Esophagus (tissue), 2 donors: Measurements from ENCODE around the gene WDR53. TPM values are rescaled to one million over a fixed set of nuclear protein-coding genes. Genes with fewer than 3 reads are reported as not detected.
A peak's percentile ranks its signal among the peaks of the same experiment; 100 is the strongest.
"Not testable (repeated sequence)": the region's sequence is repeated elsewhere in the genome, so short reads cannot be mapped to it uniquely, and the experiment has no call there.

ENCODE experiments used
- H3K27ac ChIP-seq, 2 donors: one replicate each; pipeline ENCODE4 v1.5.1; 2013; ENCODE audit warnings: low read depth in 2 of 2, mild to moderate bottlenecking in 2 of 2, inconsistent platforms in 1 of 2, low read length in 1 of 2, moderate library complexity in 1 of 2
- H3K27me3 ChIP-seq, 2 donors: one replicate each; pipeline ENCODE4 v1.6.1; 2013; ENCODE audit warnings: low read length in 2 of 2, control low read depth in 1 of 2, mild to moderate bottlenecking in 1 of 2; ENCODE audit not compliant: insufficient read depth in 2 of 2, control insufficient read depth in 1 of 2
- H3K36me3 ChIP-seq, 2 donors: one replicate each; pipeline ENCODE4 v1.6.1; 2013; ENCODE audit warnings: low read length in 1 of 2; ENCODE audit not compliant: control insufficient read depth in 2 of 2, insufficient read depth in 2 of 2
- H3K4me1 ChIP-seq, 2 donors: one replicate each; pipeline ENCODE4 v1.6.1; 2013; ENCODE audit warnings: low read length in 1 of 2; ENCODE audit not compliant: control insufficient read depth in 2 of 2, insufficient read depth in 2 of 2
- H3K4me3 ChIP-seq, 2 donors: one replicate each; pipeline ENCODE4 v1.5.1; 2013; ENCODE audit warnings: low read length in 2 of 2, mild to moderate bottlenecking in 2 of 2, low read depth in 1 of 2, moderate library complexity in 1 of 2
- H3K9me3 ChIP-seq, 2 donors: one replicate each; pipeline ENCODE4 v1.6.1; 2013; ENCODE audit warnings: mild to moderate bottlenecking in 2 of 2, low read depth in 1 of 2, low read length in 1 of 2, moderate library complexity in 1 of 2; ENCODE audit not compliant: control insufficient read depth in 2 of 2, insufficient read depth in 1 of 2
- WGBS, 2 donors: extraction: QIAGEN DNeasy Blood & Tissue Kit; methylation state at CpG; one replicate each; pipeline ENCODE4 v1.1.7; 2013; 5-methylcytosine and 5-hydroxymethylcytosine counted together
- polyA plus RNA-seq, 2 donors: library from polyadenylated mRNA; stranded (reverse); fragments of 200-250 nt; gene quantifications; one replicate each; pipeline ENCODE4 v1.2.3, GENCODE V29; 2013
- donor health status: healthy with polysubstance abuse.
- donor health status: Bipolar disorder and iron deficiency.

The WDR53 gene
- polyA plus RNA-seq, 2 donors = 8.6 to 14.6 TPM

DNA sequence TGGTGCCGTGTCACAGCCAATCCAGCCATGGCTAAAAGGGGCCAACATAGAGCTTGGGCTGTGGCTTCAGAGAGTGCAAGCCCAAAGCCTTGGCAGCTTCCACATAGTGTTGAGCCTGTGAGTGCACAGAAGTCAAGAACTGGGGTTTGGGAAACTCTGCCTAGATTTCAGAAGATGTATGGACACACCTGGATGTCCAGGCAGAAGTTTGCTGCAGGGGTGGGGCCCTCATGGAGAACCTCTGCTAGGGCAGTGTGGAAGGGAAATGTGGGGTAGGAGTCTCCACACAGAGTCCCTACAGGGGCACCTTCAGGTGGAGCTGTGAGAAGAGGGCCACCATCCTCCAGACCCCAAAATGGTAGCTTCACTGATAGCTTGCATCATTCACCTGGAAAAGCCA is 19.0 kb downstream of the WDR53 start:
- not testable (repeated sequence) for H3K9me3 ChIP-seq, H3K4me1 ChIP-seq, H3K27ac ChIP-seq, H3K4me3 ChIP-seq, H3K27me3 ChIP-seq, H3K36me3 ChIP-seq
- 100% methylated on average over 1 of the region's 1 CpG for WGBS, 2 donors

DNA sequence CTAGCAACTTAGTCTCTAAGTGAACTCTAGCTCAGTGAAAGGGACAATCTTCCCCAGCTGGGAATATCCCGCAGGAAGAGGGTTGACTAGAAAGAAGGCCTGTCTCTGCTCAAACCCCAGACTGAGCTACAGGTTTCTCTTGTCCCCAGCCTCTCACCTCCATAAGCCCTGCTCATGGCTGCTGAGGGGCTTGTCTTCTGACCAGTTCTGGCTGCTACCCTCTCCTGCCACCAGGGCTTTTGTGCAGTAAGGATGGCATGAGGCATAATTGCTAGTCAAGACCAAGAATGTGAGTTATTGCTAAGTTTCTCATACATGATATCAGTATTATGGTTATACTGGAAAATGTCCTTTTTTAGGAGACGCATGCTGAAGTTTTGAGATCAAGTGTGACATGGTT is 21.3 kb downstream of the WDR53 start:
- WGBS, 2 donors = 88 to 94% methylated on average over 2 of the region's 2 CpGs
- Histone ChIP-seq H3K36me3 (no peaks in the 10 kb centered on the region), H3K27ac (no peak overlapping the region), H3K4me3 (no peak overlapping the region), H3K9me3 (peaks cover 0 to 2% of the 10 kb centered on the region in 2 donors), H3K27me3 (no peaks in the 10 kb centered on the region), H3K4me1 (no peaks in the 10 kb centered on the region)

DNA sequence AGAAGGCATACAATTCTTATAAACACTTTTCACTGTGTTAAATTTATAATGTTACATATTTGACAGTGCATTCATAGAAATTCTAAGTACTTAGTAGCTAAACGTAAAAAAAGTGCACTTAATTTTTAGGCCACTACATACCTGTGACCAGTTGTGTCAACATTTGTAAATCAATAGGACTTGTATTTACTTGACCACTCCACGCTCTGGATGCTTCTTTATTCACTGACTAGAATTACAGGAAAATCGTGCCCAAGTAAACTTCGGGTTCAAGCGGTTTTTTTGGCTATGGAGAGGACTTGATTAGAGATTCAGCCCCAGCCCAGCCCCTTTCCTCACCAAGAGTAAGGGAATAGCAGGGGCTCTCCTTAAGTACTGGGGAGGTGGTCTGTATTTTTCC is 21.8 kb downstream of the WDR53 start:
- Histone ChIP-seq H3K9me3 (peaks cover 0 to 2% of the 10 kb centered on the region in 2 donors), H3K27ac (no peak overlapping the region), H3K27me3 (no peaks in the 10 kb centered on the region), H3K4me3 (no peak overlapping the region), H3K36me3 (no peaks in the 10 kb centered on the region), H3K4me1 (no peaks in the 10 kb centered on the region)
- 48 to 58% methylated on average over 5 of the region's 5 CpGs for WGBS, 2 donors

DNA sequence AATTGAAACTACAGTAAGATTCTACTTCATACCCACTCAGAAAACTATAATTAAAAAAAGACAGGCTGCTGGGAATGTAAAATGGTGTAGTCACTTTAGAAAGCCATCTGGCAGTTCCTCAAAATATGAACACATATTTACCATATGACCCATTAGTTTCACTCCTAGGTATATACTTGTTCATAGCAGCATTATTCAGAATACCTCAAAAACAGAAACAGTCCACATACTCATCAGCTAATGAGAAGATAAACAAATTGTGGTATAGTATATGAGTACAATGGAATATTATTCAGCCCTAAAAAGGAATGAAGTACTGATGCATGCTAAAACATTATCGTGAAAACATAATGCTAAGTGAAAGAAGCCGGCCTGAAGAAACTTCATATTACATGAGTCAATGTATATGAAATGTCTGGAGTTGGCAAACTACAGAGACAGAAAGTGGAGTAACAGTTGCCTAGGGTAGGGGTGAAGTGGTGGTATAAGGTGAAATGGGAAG is 23.8 kb downstream of the WDR53 start:
- Histone ChIP-seq H3K4me3 (no peak overlapping the region), H3K27me3 (no peaks in the 10 kb centered on the region), H3K4me1 (no peaks in the 10 kb centered on the region), H3K9me3 (peaks cover 0 to 2% of the 10 kb centered on the region in 2 donors), H3K36me3 (no peaks in the 10 kb centered on the region), H3K27ac (no peak overlapping the region)
- WGBS, 2 donors = 94 to 97% methylated on average over 2 of the region's 2 CpGs

DNA sequence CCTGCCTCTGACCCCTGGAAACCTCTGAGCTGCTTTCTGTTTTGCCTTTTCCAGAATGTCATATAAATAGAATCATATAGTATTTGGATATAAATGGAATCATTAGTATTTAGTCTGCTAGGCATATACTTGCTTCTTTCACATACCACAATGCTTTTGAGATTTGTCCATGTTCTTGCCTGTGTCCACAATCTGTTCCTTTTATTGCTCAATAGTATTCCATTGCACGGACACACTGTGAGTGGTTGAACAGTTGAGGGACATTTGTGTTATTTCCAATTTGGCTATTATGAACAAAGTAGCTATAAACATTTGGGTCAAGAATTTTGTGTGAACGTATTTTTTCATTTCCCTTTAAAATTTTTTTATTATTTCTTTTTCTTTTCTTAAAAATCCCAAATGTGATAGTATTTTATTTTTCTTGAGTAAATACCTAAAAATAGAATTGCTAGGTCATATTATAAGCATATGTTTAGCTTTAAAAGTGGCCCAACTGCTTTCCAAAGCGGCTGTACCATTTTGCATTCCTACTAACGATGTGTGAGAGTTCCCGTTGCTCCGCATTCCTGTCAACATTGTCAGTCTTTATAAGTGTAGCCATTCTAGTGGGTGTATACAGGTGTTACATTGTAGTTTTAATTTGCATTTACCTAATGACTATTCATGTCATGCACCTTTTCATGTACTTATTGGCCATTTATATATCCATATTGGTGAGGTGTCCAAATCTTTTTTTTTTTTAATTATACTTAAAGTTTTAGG is 26.5 kb downstream of the WDR53 start:
- Histone ChIP-seq H3K4me1 (peaks cover 0 to 2% of the 10 kb centered on the region in 2 donors), H3K27me3 (no peaks in the 10 kb centered on the region), H3K27ac (no peak overlapping the region), H3K4me3 (no peak overlapping the region), H3K36me3 (no peaks in the 10 kb centered on the region), H3K9me3 (no peaks in the 10 kb centered on the region)
- WGBS, 2 donors = 84 to 85% methylated on average over 6 of the region's 6 CpGs

DNA sequence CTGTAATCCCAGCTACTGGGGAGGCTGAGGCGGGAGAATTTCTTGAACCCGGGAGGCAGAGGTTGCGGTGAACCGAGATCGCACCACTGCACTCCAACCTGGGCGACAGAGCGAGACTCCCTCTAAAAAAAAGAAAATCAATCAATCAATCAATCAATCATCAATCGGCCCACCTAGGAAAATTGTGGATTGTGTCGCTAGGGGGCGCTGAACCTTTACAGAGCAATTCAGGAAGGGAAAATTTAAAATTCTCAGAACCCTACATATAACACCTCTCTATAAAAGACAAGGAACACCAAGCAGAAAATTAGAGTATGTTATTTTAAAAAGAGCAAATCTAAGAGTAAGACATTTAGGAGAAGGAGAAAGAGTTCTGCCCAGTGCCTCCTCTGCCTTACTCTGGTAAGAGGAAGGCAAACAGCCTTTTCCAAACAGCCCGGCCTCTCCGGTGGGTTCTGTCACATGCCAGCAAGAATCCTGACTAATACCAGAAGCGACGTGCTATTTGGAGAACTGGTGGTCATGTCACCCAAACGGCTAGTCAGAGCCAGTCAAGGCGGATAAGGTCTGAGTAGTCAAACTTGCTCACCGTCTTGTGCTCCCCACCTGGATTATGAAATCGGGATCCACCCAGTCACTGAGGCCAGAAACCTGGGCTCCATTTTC is 30.9 kb downstream of the WDR53 start:
- H3K27ac ChIP-seq = peak overlapping the region; percentile 66 to 76
- 35 to 37% methylated on average over 18 of the region's 18 CpGs for WGBS, 2 donors

DNA sequence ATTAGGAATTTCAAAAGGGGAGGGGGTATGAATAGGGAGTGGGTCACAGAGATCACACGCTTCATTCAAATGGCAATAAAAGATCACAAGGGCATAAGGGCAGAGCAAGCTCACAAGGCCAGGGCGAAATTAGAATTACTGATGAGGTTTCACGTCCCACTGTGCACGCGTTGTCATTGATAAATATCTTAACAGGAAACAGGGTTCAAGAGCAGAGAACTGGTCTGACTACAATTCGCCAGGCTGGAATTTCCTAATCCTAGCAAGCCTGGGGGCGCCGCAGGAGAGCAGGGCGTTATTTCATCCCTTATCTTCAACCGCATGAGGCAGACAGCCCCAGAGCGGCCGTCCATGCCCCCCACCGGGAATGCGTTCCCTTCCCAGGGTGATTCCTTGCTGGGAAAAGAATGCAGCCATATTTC is 35.1 kb downstream of the WDR53 start:
- Histone ChIP-seq H3K4me3 (no peak overlapping the region), H3K27me3 (no peaks in the 10 kb centered on the region), H3K4me1 (peaks cover 0 to 5% of the 10 kb centered on the region in 2 donors), H3K27ac (no peak overlapping the region), H3K36me3 (no peaks in the 10 kb centered on the region), H3K9me3 (no peaks in the 10 kb centered on the region)
- WGBS, 2 donors = 49 to 52% methylated on average over 14 of the region's 14 CpGs

More for the DNA sequence above, 30.9 kb downstream of the WDR53 start:
- Histone ChIP-seq H3K36me3 (no peaks in the 10 kb centered on the region), H3K4me3 (no peak overlapping the region), H3K27me3 (no peaks in the 10 kb centered on the region), H3K4me1 (peaks cover 0 to 2% of the 10 kb centered on the region in 2 donors), H3K9me3 (no peaks in the 10 kb centered on the region)

DNA sequence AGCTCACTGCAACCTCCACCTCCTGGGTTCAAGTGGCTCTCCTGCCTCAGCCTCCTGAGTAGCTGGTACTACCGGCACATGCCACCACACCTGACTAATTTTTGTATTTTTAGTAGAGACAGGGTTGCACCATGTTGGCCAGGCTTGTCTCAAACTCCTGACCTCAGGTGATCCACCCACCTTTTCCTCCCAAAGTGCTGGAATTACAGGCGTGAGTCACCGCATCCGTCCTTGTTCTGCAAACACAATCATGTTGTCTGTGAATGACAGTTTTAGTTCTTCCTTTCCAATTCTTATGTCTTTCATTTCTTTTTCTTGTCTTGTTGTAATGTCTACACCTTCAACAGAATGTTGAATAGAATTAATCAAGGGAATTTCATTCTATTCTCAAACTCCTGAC is 36.9 kb downstream of the WDR53 start:
- peaks cover 0 to 3% of the 10 kb centered on the region in 2 donors for H3K4me1 ChIP-seq
- H3K4me3 ChIP-seq = no peak overlapping the region
- WGBS, 2 donors = 61 to 71% methylated on average over 4 of the region's 4 CpGs

DNA sequence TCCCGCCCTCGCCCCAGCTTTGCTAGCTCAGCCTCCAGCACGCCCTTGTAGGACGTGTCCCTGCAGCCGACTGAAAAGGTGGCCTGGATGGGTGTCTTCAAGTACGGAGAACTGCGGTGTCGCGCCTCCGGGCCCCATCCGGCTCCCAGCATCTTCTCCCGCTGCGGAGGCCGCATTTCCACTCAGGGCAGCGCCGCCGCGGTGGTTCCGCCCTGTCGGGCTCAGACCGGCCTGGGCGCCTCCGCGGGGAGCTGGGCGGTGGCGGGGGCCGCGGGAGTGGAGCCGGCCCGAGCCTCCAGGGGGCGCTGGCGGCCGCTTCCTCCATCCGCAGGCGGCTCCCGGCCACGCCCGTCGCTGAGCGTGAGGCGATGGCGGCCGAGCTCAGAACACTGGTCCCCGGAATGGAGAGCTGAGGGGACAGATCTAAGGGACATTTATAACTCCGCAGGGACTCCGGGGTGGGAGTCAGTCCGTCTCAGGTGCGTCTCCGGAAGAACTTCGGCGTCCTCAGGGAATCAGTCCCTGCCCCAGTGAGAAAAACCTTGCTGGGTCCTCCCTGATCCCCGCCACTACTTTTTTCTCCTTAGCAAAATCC is 39.6 kb downstream of the WDR53 start:
- WGBS, 2 donors = 4 to 8% methylated on average over 51 to 52 of the region's 52 CpGs
- Histone ChIP-seq H3K4me1 (peaks cover 0 to 3% of the 10 kb centered on the region in 2 donors), H3K27ac (peak overlapping the region; percentile 11 to 89), H3K4me3 (peak overlapping the region; percentile 36 to 57), H3K36me3 (no peaks in the 10 kb centered on the region), H3K27me3 (no peaks in the 10 kb centered on the region), H3K9me3 (no peaks in the 10 kb centered on the region)

More for the DNA sequence above, 36.9 kb downstream of the WDR53 start:
- no peak overlapping the region for H3K27ac ChIP-seq
- no peaks in the 10 kb centered on the region for H3K27me3 ChIP-seq
- H3K36me3 ChIP-seq = no peaks in the 10 kb centered on the region
- H3K9me3 ChIP-seq = no peaks in the 10 kb centered on the region
